GM12874 (cell line): ENCODE results near the gene SLC22A3.

Experiments
- CTCF ChIP-seq: IDR thresholded peaks from 2 replicates; pipeline ENCODE4 v1.5.1; 2011; ENCODE audit warnings: low read depth, mild to moderate bottlenecking, control low read depth, low read length, moderate library complexity; ENCODE audit not compliant: insufficient read depth

SLC22A3 gene

GRCh38 chr6:160420969-160421556 is 72.9 kb downstream of the SLC22A3 start:
- no peak for TF ChIP-seq CTCF

DNA sequence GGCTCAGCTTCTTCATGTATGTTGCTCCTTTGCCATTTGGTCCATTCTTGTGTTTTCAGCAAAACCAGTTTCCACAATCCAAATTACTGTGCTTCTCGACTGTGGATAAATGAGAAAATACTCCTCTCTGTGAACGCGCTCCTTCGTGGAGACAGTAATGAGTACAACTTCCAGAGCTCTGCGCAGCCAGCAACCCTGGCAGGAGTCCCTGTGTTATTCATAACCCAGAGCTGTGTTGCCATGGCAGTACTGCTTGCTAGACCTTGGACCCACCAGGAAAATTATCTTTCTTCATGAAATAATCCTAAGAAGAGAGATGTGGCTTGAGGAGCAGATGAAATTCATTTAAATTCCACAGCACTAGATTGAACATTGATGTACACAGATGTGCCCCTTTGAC is 73.7 kb downstream of the SLC22A3 start:
- TF ChIP-seq CTCF: no peak

DNA sequence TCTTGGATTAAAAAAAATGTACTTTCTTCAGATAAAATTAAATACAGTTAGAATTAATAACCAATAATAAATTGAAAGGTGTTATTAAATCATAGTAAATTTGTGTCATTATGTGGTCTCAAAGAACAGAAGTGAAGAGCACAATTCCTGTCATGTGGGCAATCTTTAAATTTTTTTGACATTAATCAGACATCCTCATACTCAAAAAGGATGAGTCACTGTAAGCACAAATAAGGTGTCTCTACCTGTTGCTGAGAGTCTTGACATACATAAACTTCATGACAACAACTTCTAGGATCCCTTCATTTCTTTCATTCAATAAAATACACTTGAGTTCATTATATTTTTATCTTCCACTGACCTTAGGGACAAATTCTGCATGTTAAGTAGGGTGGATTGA is 76.1 kb downstream of the SLC22A3 start:
- no peak for TF ChIP-seq CTCF

- no peak for TF ChIP-seq CTCF
These were observed 78.0 kb downstream of the SLC22A3 start for GRCh38 chr6:160426136-160426535.

DNA sequence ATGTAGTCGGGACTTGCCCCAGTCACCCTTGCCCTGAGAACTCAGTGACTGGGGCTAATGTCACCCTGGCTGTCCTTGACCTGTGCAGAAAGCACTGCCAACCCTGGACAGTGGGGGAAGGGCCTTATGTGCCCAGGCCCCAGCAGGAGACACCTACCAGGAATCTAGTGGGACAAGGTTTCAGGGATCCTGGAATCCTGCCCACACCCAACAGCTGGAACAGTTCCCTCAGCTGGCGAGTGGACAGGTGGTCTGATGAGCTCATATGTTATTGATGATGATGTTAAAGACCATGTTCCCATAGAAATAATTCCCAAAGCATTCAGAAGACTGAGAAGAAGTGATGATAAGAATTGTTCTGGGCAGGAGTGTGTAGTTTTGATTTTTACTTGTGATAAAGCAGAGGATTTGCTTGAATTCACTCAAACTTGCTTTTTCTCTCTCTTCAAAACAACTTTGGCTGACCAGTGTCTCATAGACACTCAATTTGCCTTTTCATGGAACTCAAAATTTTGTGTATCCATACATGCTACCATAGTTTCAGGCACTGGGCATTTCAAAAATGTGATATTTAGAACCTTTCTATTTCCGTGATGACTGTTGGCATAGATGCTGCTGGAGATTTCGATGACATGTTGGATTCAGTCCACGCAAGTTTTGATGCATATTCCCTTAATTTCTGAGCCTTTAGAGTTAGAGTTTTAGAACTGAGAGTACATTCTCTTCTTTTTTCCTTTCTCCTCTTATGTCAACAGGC is 79.3 kb downstream of the SLC22A3 start:
- no peak for TF ChIP-seq CTCF

DNA sequence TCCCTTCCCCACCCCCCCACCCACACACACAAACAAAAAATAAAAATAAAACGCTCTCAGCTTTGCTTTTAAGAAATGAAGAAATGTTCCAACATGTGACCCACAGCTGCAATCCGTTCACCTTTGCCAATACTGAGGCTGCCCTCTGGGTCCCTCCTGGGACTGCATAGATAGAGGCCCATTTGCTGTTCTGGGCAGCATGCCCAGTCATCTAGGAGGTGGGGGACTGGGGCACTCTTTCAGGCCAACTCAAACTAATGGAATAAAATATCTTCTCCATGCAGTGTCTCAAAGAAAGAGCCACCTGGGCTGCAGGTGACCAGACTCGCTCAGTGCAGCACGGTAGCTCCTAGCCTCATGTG is 79.9 kb downstream of the SLC22A3 start:
- no peak for TF ChIP-seq CTCF

- no peak for TF ChIP-seq CTCF
These were observed 80.8 kb downstream of the SLC22A3 start for GRCh38 chr6:160428818-160429619.
